Memory B cell (primary cell): ENCODE data around the gene AP1S3.

ENCODE experiments used
- ATAC-seq: fragments of 150-1000 bp; cut with Tn5 transposase; 2 replicates; pipeline ENCODE4 v1.10.0; 2021; ENCODE audit warnings: low read depth, mild to moderate bottlenecking, moderate library complexity
- DNase-seq, 2 donors: peaks; one replicate each; pipeline ENCODE4 v3.0.0; 2022; ENCODE audit warnings: low spot score in 2 of 2
- H3K27ac Mint-ChIP-seq: one replicate; pipeline ENCODE4 v1.8.0; 2022; ENCODE audit warnings: mild to moderate bottlenecking, moderate library complexity, mixed read lengths
- H3K27me3 Mint-ChIP-seq: one replicate; pipeline ENCODE4 v1.8.0; 2022; ENCODE audit warnings: mixed read lengths
- H3K36me3 Mint-ChIP-seq: one replicate; pipeline ENCODE4 v1.8.0; 2022; ENCODE audit warnings: mild to moderate bottlenecking, mixed read lengths
- H3K4me1 Mint-ChIP-seq: one replicate; pipeline ENCODE4 v1.8.0; 2022; ENCODE audit warnings: mixed read lengths
- H3K4me3 Mint-ChIP-seq: one replicate; pipeline ENCODE4 v1.8.0; 2022; ENCODE audit warnings: mild to moderate bottlenecking, moderate library complexity, mixed read lengths
- H3K9me3 Mint-ChIP-seq: one replicate; pipeline ENCODE4 v1.8.0; 2022; ENCODE audit warnings: mixed read lengths

Gene AP1S3

GRCh38 chr2:223725986-223726970 is 111.1 kb downstream of the AP1S3 start:
- no peaks in the 10 kb centered on the region for H3K9me3 Mint-ChIP-seq

DNA sequence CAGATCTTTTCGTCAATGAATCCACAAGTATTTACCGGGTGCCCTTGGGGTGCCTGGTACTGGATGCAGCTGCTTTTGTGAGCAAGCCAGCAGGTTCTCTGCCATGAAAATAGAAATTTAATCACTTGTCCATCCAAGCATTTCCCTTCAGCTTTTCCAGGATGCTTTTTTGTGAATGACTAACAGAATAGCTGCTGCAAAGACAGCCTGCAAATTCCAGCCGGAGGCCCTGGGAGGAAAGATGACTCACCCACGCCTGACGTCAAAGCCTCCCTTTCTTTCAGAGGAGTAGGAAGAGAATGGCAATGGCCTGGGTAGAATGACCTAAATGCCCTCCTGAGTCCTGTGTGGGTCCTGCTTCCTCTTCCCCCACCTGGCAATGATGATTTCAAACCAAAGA is 111.9 kb downstream of the AP1S3 start:
- no peak for DNase-seq
- Mint-ChIP-seq H3K36me3 (no peaks in the 10 kb centered on the region), H3K4me1 (peaks cover 3% of the 10 kb centered on the region), H3K9me3 (no peaks in the 10 kb centered on the region), H3K27me3 (no peaks in the 10 kb centered on the region), H3K27ac (no peak overlapping the region), H3K4me3 (no peak overlapping the region)
- ATAC-seq: no peak

More at GRCh38 chr2:223725986-223726970, 111.1 kb downstream of the AP1S3 start:
- Mint-ChIP-seq H3K4me3 (no peak overlapping the region), H3K27ac (no peak overlapping the region), H3K27me3 (no peaks in the 10 kb centered on the region), H3K4me1 (peaks cover 3% of the 10 kb centered on the region), H3K36me3 (no peaks in the 10 kb centered on the region)
- ATAC-seq: no peak
- DNase-seq: no peak

DNA sequence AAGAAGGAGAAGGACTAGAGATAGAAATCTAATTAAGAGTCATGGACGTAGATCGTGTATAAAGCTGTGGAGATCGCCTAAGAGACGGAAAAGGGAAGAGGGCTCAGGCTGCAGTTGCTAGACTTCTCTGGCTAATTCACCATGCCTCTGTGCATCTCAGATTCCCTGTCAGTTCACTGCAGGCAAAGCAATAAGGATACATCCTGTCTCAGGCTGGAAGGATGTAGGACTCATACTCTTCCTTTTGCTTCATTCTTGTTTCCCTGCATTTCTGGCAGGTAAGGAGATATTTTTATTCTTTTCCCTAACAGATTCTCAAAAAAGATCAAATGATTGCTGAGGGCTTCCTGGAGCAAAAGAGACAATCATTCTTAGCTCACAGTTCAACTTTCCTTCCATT is 112.5 kb downstream of the AP1S3 start:
- no peak for ATAC-seq
- no peak overlapping the region for H3K27ac Mint-ChIP-seq
- H3K4me3 Mint-ChIP-seq: no peak overlapping the region
- peaks cover 3% of the 10 kb centered on the region for H3K4me1 Mint-ChIP-seq
- no peak for DNase-seq
- H3K9me3 Mint-ChIP-seq: no peaks in the 10 kb centered on the region
- no peaks in the 10 kb centered on the region for H3K27me3 Mint-ChIP-seq
- H3K36me3 Mint-ChIP-seq: no peaks in the 10 kb centered on the region

DNA sequence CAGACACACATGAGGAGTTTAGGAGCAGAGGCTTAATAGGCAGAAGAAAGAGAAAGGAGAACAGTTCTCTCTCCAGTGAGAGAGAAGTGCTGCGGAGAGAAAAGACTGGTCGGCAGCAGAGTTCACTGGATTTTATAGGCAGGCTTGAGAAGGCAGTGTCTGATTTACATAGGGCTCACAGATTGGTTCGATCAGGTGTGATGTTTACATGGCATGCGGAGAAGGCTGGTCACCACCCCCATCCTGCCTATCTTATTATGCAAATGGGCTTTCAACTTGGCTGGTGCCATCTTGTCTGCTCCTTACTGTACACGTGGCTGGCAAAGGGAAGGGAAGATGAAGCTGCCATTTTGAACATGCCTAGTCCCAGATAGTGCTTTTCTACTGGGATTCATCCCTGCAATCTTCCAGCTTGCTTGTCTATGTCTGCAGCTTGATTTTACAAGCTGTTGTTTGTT is 113.4 kb downstream of the AP1S3 start:
- peaks cover 3% of the 10 kb centered on the region for H3K4me1 Mint-ChIP-seq
- DNase-seq (no peak), ATAC-seq (no peak)
- no peaks in the 10 kb centered on the region for H3K27me3 Mint-ChIP-seq
- no peak overlapping the region for H3K4me3 Mint-ChIP-seq
- H3K36me3 Mint-ChIP-seq: peaks cover 3% of the 10 kb centered on the region
- no peaks in the 10 kb centered on the region for H3K9me3 Mint-ChIP-seq
- H3K27ac Mint-ChIP-seq: no peak overlapping the region

DNA sequence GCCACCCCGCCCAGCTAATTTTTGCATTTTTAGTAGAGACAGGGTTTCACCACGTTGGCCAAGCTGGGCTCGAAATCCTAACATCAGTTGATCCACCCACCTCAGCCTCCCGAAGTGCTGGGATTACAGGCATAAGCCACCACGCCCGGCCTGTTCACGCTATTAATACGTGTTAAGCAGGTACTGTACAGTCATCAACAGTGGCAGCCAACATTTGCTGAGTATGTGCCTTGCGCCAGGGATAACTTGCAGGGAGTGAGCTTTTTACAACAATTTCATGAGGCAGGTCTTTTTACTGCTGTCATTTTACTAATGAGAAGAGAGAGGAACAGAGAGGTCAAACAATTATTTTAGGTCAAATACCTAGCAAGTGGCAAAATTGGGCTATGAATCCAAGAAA is 115.2 kb downstream of the AP1S3 start:
- Mint-ChIP-seq H3K36me3 (peaks cover 9% of the 10 kb centered on the region), H3K27ac (no peak overlapping the region), H3K4me1 (no peaks in the 10 kb centered on the region)

GRCh38 chr2:223721746-223722145 is 115.6 kb downstream of the AP1S3 start:
- Mint-ChIP-seq H3K9me3 (peaks cover 3% of the 10 kb centered on the region), H3K4me3 (no peak overlapping the region), H3K36me3 (peaks cover 11% of the 10 kb centered on the region), H3K27ac (no peak overlapping the region), H3K4me1 (no peaks in the 10 kb centered on the region), H3K27me3 (no peaks in the 10 kb centered on the region)
- DNase-seq: no peak
- no peak for ATAC-seq

More for the DNA sequence above, 115.2 kb downstream of the AP1S3 start:
- Mint-ChIP-seq H3K9me3 (no peaks in the 10 kb centered on the region), H3K27me3 (no peaks in the 10 kb centered on the region), H3K4me3 (no peak overlapping the region)
- no peak for ATAC-seq
- DNase-seq: no peak

- DNase-seq (no peak), ATAC-seq (no peak)
- Mint-ChIP-seq H3K36me3 (peaks cover 11% of the 10 kb centered on the region), H3K9me3 (peaks cover 3% of the 10 kb centered on the region), H3K27ac (no peak overlapping the region), H3K4me3 (no peak overlapping the region), H3K27me3 (no peaks in the 10 kb centered on the region), H3K4me1 (no peaks in the 10 kb centered on the region)
These were observed 117.0 kb downstream of the AP1S3 start for GRCh38 chr2:223720367-223720766.

- DNase-seq (no peak), ATAC-seq (no peak)
- Mint-ChIP-seq H3K27me3 (no peaks in the 10 kb centered on the region), H3K27ac (no peak overlapping the region), H3K9me3 (peaks cover 3% of the 10 kb centered on the region), H3K4me1 (no peaks in the 10 kb centered on the region), H3K4me3 (no peak overlapping the region), H3K36me3 (peaks cover 7% of the 10 kb centered on the region)
These were observed 124.7 kb downstream of the AP1S3 start for GRCh38 chr2:223712642-223713041.

DNA sequence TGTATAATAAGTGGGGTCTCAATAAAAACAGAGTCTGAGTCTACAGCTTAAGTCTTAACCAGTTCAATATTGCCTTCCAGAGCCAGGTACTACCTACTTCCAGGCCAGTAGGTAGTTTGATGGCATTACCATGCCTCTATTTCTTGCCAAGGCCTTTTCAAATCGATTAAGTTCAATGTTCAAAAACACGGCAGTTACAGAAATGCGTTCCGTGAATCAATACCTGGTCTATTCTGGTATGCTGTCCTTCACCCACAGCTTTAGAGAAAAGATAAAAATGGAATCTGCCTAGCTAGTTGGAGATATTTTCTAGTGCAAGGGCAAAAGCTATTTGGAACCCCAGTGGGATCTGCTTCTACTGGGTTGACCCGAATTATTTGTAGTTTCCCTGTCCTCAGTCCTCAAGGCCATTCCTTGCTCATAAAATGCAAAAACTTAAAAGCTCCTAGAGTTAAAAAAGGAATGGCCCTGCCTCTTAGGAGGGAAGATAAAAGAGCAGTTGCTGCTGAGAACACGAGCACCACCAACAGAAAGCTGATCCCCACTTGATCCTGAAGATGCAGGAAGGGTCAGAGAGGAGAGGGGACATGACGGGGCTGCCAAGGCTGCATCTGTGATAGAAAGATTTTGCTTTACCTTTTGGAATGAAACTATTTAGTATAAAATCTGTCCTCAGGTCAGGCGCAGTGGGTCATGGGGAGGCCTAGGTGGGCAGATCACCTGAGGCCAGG is 125.6 kb downstream of the AP1S3 start:
- ATAC-seq (no peak), DNase-seq (no peak)
- H3K36me3 Mint-ChIP-seq: peaks cover 2% of the 10 kb centered on the region
- no peaks in the 10 kb centered on the region for H3K9me3 Mint-ChIP-seq
- no peaks in the 10 kb centered on the region for H3K4me1 Mint-ChIP-seq
- H3K4me3 Mint-ChIP-seq: no peak overlapping the region
- H3K27ac Mint-ChIP-seq: no peak overlapping the region
- H3K27me3 Mint-ChIP-seq: no peaks in the 10 kb centered on the region
